H9 (cell line): ENCODE data around the gene TCERG1L. TPM values are rescaled to one million over a fixed set of nuclear protein-coding genes. Genes with fewer than 3 reads are reported as not detected.

Experiments used
- DNase-seq: peaks from one replicate; pipeline ENCODE4 v3.0.0-alpha.2; 2017
- H2AFZ ChIP-seq: one replicate; pipeline ENCODE4 v1.6.1; 2013; ENCODE audit warnings: mild to moderate bottlenecking, low read length, control low read depth, moderate library complexity
- H2AK5ac ChIP-seq: 2 replicates; pipeline ENCODE4 v1.6.1; 2013; ENCODE audit warnings: low read length, control low read depth, mixed read lengths; ENCODE audit not compliant: insufficient read length
- H2BK120ac ChIP-seq: one replicate; pipeline ENCODE4 v1.6.1; 2013; ENCODE audit warnings: low read depth, mild to moderate bottlenecking, low read length, control low read depth, inconsistent platforms; ENCODE audit not compliant: poor library complexity, severe bottlenecking
- H2BK12ac ChIP-seq: 2 replicates; pipeline ENCODE4 v1.6.1; 2013; ENCODE audit warnings: low read length, control low read depth, mixed read lengths, low read depth; ENCODE audit not compliant: insufficient read length
- H2BK15ac ChIP-seq: 2 replicates; pipeline ENCODE4 v1.6.1; 2013; ENCODE audit warnings: low read depth, low read length, control low read depth
- H2BK20ac ChIP-seq: one replicate; pipeline ENCODE4 v1.6.1; 2013; ENCODE audit warnings: low read depth, mild to moderate bottlenecking, low read length, control low read depth, inconsistent platforms; ENCODE audit not compliant: poor library complexity, severe bottlenecking
- H2BK5ac ChIP-seq: 2 replicates; pipeline ENCODE4 v1.6.1; 2013; ENCODE audit warnings: low read length, control low read depth, mixed read lengths; ENCODE audit not compliant: insufficient read length
- H3K14ac ChIP-seq: 2 replicates; pipeline ENCODE4 v1.6.1; 2013; ENCODE audit warnings: low read length, control low read depth; ENCODE audit not compliant: insufficient read depth
- H3K18ac ChIP-seq: 2 replicates; pipeline ENCODE4 v1.6.1; 2013; ENCODE audit warnings: low read depth, mild to moderate bottlenecking, mixed read lengths, low read length, control low read depth; ENCODE audit not compliant: insufficient read length
- H3K23ac ChIP-seq: 2 replicates; pipeline ENCODE4 v1.6.1; 2013; ENCODE audit warnings: low read length, control low read depth, mixed read lengths, low read depth; ENCODE audit not compliant: insufficient read length
- H3K23me2 ChIP-seq: 2 replicates; pipeline ENCODE4 v1.6.1; 2013; ENCODE audit warnings: low read depth, mild to moderate bottlenecking, mixed read lengths, low read length, control low read depth; ENCODE audit not compliant: insufficient read length, poor library complexity, severe bottlenecking
- H3K27ac ChIP-seq: 2 replicates; pipeline ENCODE4 v1.5.1; 2013; ENCODE audit warnings: low read length, control low read depth, mixed read lengths, low read depth; ENCODE audit not compliant: insufficient read length
- H3K27me3 ChIP-seq: 2 replicates; pipeline ENCODE4 v1.6.1; 2013; ENCODE audit warnings: low read length, control low read depth, inconsistent platforms; ENCODE audit not compliant: insufficient read depth
- H3K4ac ChIP-seq: 2 replicates; pipeline ENCODE4 v1.6.1; 2013; ENCODE audit warnings: low read depth, mild to moderate bottlenecking, control low read depth, inconsistent platforms, low read length, moderate library complexity
- H3K4me1 ChIP-seq: 2 replicates; pipeline ENCODE4 v1.6.1; 2013; ENCODE audit warnings: low read length, control low read depth, inconsistent platforms; ENCODE audit not compliant: insufficient read depth
- H3K4me2 ChIP-seq: 2 replicates; pipeline ENCODE4 v1.6.1; 2013; ENCODE audit warnings: low read length, control low read depth, mixed read lengths; ENCODE audit not compliant: insufficient read length, insufficient read depth
- H3K56ac ChIP-seq: 2 replicates; pipeline ENCODE4 v1.6.1; 2013; ENCODE audit warnings: low read depth, mild to moderate bottlenecking, mixed read lengths, low read length, control low read depth; ENCODE audit not compliant: insufficient read length
- H3K79me1 ChIP-seq: 2 replicates; pipeline ENCODE4 v1.6.1; 2013; ENCODE audit warnings: low read depth, mild to moderate bottlenecking, moderate library complexity, low read length, control low read depth, inconsistent platforms; ENCODE audit not compliant: insufficient read depth, poor library complexity, severe bottlenecking
- H3K79me2 ChIP-seq: 2 replicates; pipeline ENCODE4 v1.6.1; 2013; ENCODE audit warnings: low read length, control low read depth, inconsistent platforms; ENCODE audit not compliant: insufficient read depth
- H3K9ac ChIP-seq: 2 replicates; pipeline ENCODE4 v1.6.1; 2013; ENCODE audit warnings: low read length, control low read depth, mixed read lengths; ENCODE audit not compliant: insufficient read length; ENCODE audit errors: extremely low read depth
- H3K9me3 ChIP-seq: one replicate; pipeline ENCODE4 v1.6.1; 2013; ENCODE audit warnings: low read depth, low read length, inconsistent platforms; ENCODE audit not compliant: control insufficient read depth
- H3T11ph ChIP-seq: one replicate; pipeline ENCODE4 v1.6.1; 2013; ENCODE audit warnings: mild to moderate bottlenecking, low read length, control low read depth, inconsistent platforms
- H4K20me1 ChIP-seq: one replicate; pipeline ENCODE4 v1.6.1; 2013; ENCODE audit not compliant: control insufficient read depth, insufficient read length, insufficient read depth
- H4K5ac ChIP-seq: 2 replicates; pipeline ENCODE4 v1.6.1; 2013; ENCODE audit warnings: low read depth, mild to moderate bottlenecking, mixed read lengths, low read length, control low read depth; ENCODE audit not compliant: insufficient read length
- H4K8ac ChIP-seq: replicated peaks from 2 replicates; pipeline ENCODE4 v1.6.1; 2013; ENCODE audit warnings: low read length, control low read depth, mixed read lengths, low read depth; ENCODE audit not compliant: insufficient read length
- H4K91ac ChIP-seq: 2 replicates; pipeline ENCODE4 v1.6.1; 2013; ENCODE audit warnings: low read depth, mild to moderate bottlenecking, moderate library complexity, mixed read lengths, low read length, control low read depth; ENCODE audit not compliant: insufficient read length
- H3K27ac Mint-ChIP-seq, 3 experiments: 2 replicates in 2 of 3; 3 replicates in 1 of 3; pipeline ENCODE4 v1.8.0; 2020 to 2021; ENCODE audit warnings: mixed read lengths in 3 of 3, mild to moderate bottlenecking in 1 of 3, moderate library complexity in 1 of 3
- H3K27me3 Mint-ChIP-seq: 2 replicates; pipeline ENCODE4 v1.8.0; 2021; ENCODE audit warnings: low read depth, mild to moderate bottlenecking, moderate library complexity, mixed read lengths
- H3K36me3 Mint-ChIP-seq, 3 experiments: 2 replicates in 2 of 3; 3 replicates in 1 of 3; pipeline ENCODE4 v1.8.0; 2020 to 2021; ENCODE audit warnings: low read depth in 3 of 3, mixed read lengths in 3 of 3; ENCODE audit not compliant: insufficient read depth in 1 of 3
- H3K4me1 Mint-ChIP-seq, 2 experiments: 2 replicates each; pipeline ENCODE4 v1.8.0; 2020; ENCODE audit warnings: mixed read lengths in 2 of 2
- H3K4me3 Mint-ChIP-seq, 2 experiments: 2 replicates in 1 of 2; 3 replicates in 1 of 2; pipeline ENCODE4 v1.8.0; 2020 to 2021; ENCODE audit warnings: mild to moderate bottlenecking in 2 of 2, mixed read lengths in 2 of 2, moderate library complexity in 1 of 2
- H3K9me3 Mint-ChIP-seq, 2 experiments: 2 replicates in 1 of 2; 3 replicates in 1 of 2; pipeline ENCODE4 v1.8.0; 2020; ENCODE audit warnings: mild to moderate bottlenecking in 2 of 2, mixed read lengths in 2 of 2, moderate library complexity in 1 of 2
- WGBS: extraction: QIAGEN DNeasy Blood & Tissue Kit; methylation state at CpG from one replicate; pipeline ENCODE4 v1.1.7; 2013; ENCODE audit warnings: missing lambda C conversion rate, low lambda C conversion rate, mixed read lengths; ENCODE audit not compliant: insufficient read length; ENCODE audit errors: extremely low coverage; 5-methylcytosine and 5-hydroxymethylcytosine counted together
- total RNA-seq: library from RNA; stranded (reverse); gene quantifications from 2 replicates; pipeline ENCODE4 v1.2.1, GENCODE V29; 2021
- TF ChIP-seq, protein P1 (sequence below): fragments of 200-600 bp; sonication (generic); conservative IDR thresholded peaks from 3 replicates; pipeline ENCODE4 v1.8.0; 2021; ENCODE audit warnings: antibody characterized with exemption, mild to moderate bottlenecking

TCERG1L gene
- total RNA-seq, 1 experiment from 2014 or later: 3.3 TPM

DNA sequence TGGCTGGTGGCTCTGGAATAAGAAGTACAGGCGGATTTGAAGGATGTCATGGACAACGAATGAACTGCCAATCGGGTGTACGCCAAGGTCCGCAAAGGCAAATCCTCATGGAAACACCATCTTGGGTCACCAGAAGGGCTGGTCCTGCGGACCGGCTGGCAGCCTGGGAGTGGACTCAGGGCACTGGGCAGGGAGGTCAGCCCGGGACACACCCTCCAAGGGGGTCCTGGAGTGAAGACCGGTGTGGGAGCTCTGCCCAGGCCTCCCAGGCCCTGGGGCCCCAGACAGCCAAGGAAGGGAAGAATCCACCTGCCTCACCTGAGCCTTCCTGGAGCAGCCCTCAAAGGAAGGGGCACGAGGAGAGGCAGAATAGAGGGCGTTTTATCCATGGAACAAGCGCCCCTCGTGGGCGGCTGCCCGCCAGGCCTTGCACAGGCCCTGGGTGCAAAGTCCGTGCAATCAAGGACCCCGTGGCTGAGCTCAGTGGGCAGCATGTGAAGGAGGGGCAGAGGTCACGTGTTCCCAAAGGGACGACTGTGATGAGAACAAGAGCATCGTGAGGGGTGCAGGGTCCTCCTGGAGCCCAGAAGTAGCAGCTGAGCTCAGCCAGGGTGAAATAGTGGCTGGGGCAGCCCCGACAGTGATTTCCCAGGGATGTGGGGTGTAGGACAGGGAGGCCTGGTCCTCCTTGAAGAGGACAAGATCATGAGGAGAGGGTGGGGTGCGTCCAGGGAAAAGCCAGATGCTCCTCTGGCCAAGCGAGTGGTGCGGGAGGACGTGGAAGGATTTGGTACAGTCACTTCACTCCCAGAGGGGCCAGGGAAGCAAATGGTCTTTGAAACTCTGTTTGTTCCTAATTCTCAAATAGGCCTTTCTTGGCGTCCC, 105.2 kb downstream of the TCERG1L start:
- Histone ChIP-seq H4K5ac (no peak overlapping the region), H2AFZ (no peak overlapping the region), H3K18ac (no peak overlapping the region), H3T11ph (no peak overlapping the region), H2BK15ac (no peak overlapping the region), H4K8ac (no peak overlapping the region), H4K20me1 (no peaks in the 10 kb centered on the region), H2BK5ac (no peak overlapping the region), H3K23me2 (no peaks in the 10 kb centered on the region), H2BK120ac (no peak overlapping the region), H2BK20ac (no peak overlapping the region), H4K91ac (no peak overlapping the region), H3K56ac (no peak overlapping the region), H3K23ac (no peak overlapping the region), H3K9ac (no peak overlapping the region), H3K4me2 (no peak overlapping the region), H2BK12ac (no peak overlapping the region), H3K14ac (no peak overlapping the region), H3K27ac (no peak overlapping the region), H3K4ac (no peak overlapping the region), H3K27me3 (no peaks in the 10 kb centered on the region), H3K79me1 (no peaks in the 10 kb centered on the region), H3K79me2 (no peaks in the 10 kb centered on the region), H3K9me3 (no peaks in the 10 kb centered on the region), H2AK5ac (no peak overlapping the region), H3K4me1 (no peaks in the 10 kb centered on the region)
- Mint-ChIP-seq H3K4me3 (no peak overlapping the region; a peak in 1 of 5 replicates), H3K27ac (no peak overlapping the region), H3K27me3 (no peaks in the 10 kb centered on the region), H3K9me3 (peaks cover 0 to 2% of the 10 kb centered on the region in 2 experiments; a peak in 1 of 5 replicates), H3K4me1 (no peaks in the 10 kb centered on the region; a peak in 1 of 4 replicates), H3K36me3 (peaks cover 0 to 1% (median 0%) of the 10 kb centered on the region in 3 experiments; a peak in 1 of 7 replicates)
- DNase-seq: peak; percentile 14
- WGBS: no CpG with 5 or more reads among the region's 26 CpGs
- TF ChIP-seq, protein P1, sequence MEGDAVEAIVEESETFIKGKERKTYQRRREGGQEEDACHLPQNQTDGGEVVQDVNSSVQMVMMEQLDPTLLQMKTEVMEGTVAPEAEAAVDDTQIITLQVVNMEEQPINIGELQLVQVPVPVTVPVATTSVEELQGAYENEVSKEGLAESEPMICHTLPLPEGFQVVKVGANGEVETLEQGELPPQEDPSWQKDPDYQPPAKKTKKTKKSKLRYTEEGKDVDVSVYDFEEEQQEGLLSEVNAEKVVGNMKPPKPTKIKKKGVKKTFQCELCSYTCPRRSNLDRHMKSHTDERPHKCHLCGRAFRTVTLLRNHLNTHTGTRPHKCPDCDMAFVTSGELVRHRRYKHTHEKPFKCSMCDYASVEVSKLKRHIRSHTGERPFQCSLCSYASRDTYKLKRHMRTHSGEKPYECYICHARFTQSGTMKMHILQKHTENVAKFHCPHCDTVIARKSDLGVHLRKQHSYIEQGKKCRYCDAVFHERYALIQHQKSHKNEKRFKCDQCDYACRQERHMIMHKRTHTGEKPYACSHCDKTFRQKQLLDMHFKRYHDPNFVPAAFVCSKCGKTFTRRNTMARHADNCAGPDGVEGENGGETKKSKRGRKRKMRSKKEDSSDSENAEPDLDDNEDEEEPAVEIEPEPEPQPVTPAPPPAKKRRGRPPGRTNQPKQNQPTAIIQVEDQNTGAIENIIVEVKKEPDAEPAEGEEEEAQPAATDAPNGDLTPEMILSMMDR: no peak
